ENCODE data around the gene ORAI3.

GRCh38 chr16:30996324-30996984 is 47.6 kb downstream of the ORAI3 start:
- TF ChIP-seq, protein P1, sequence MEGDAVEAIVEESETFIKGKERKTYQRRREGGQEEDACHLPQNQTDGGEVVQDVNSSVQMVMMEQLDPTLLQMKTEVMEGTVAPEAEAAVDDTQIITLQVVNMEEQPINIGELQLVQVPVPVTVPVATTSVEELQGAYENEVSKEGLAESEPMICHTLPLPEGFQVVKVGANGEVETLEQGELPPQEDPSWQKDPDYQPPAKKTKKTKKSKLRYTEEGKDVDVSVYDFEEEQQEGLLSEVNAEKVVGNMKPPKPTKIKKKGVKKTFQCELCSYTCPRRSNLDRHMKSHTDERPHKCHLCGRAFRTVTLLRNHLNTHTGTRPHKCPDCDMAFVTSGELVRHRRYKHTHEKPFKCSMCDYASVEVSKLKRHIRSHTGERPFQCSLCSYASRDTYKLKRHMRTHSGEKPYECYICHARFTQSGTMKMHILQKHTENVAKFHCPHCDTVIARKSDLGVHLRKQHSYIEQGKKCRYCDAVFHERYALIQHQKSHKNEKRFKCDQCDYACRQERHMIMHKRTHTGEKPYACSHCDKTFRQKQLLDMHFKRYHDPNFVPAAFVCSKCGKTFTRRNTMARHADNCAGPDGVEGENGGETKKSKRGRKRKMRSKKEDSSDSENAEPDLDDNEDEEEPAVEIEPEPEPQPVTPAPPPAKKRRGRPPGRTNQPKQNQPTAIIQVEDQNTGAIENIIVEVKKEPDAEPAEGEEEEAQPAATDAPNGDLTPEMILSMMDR (IDR thresholded peaks at IDR 0.05): no peak
- TF ChIP-seq POLR2A (IDR thresholded peaks at IDR 0.05): no peak
